Choroid plexus epithelial cell (primary cell): ENCODE results near the gene SEMA6D.

Experiments used
- DNase-seq: peaks from one replicate; pipeline ENCODE4 v3.0.0-alpha.2; 2010; ENCODE audit warnings: low read depth
- H3K4me3 ChIP-seq: 2 replicates; pipeline ENCODE4 v1.5.1; 2011; ENCODE audit warnings: low read depth, mild to moderate bottlenecking, control low read depth, low read length, moderate library complexity
- CTCF ChIP-seq: conservative IDR thresholded peaks from 2 replicates; pipeline ENCODE4 v1.5.1; 2011; ENCODE audit warnings: low read depth, mild to moderate bottlenecking, control low read depth, inconsistent platforms, low read length, moderate library complexity

SEMA6D gene

GRCh38 chr15:47742334-47742733, 25.0 kb downstream of the SEMA6D start:
- TF ChIP-seq CTCF, result no peak
- DNase-seq, result no peak
- no peak overlapping the region for H3K4me3 ChIP-seq

GRCh38 chr15:47742742-47743141, 25.4 kb downstream of the SEMA6D start:
- no peak overlapping the region for H3K4me3 ChIP-seq
- DNase-seq, result no peak
- TF ChIP-seq CTCF, result no peak

GRCh38 chr15:47743385-47743784, 26.1 kb downstream of the SEMA6D start:
- no peak for TF ChIP-seq CTCF
- DNase-seq, result no peak
- no peak overlapping the region for H3K4me3 ChIP-seq

GRCh38 chr15:47743886-47744285, 26.6 kb downstream of the SEMA6D start:
- no peak for TF ChIP-seq CTCF
- H3K4me3 ChIP-seq, result no peak overlapping the region
- no peak for DNase-seq

GRCh38 chr15:47744496-47744895, 27.2 kb downstream of the SEMA6D start:
- no peak for DNase-seq
- no peak for TF ChIP-seq CTCF
- H3K4me3 ChIP-seq, result no peak overlapping the region

GRCh38 chr15:47744973-47745372, 27.7 kb downstream of the SEMA6D start:
- DNase-seq, result no peak
- no peak for TF ChIP-seq CTCF
- no peak overlapping the region for H3K4me3 ChIP-seq

- H3K4me3 ChIP-seq, result no peak overlapping the region
- DNase-seq, result no peak
- TF ChIP-seq CTCF, result no peak
These were observed 29.2 kb downstream of the SEMA6D start for GRCh38 chr15:47746516-47746915.
